SU-DHL-6 (cell line): Measurements from ENCODE around the gene GALNT6.

Experiments
- CTCF ChIP-seq: fragments of 200-600 bp; sonication (generic); IDR thresholded peaks from one replicate; pipeline ENCODE4 v1.5.1; 2017; ENCODE audit warnings: antibody characterized with exemption, mild to moderate bottlenecking, low read length, moderate library complexity; ENCODE audit not compliant: insufficient read depth, poor library complexity, severe bottlenecking
- EZH2phosphoT487 ChIP-seq: fragments of 200-600 bp; sonication (generic), shearing (Covaris generic); conservative IDR thresholded peaks from 2 replicates; pipeline ENCODE4 v1.6.1; 2018; ENCODE audit warnings: mild to moderate bottlenecking, antibody characterized with exemption, low read length, moderate library complexity, mixed read lengths

- no peak for TF ChIP-seq EZH2phosphoT487
- no peak for TF ChIP-seq CTCF
Measured at GRCh38 chr12:51324953-51325352, 66.3 kb downstream of the GALNT6 start.
